ENCODE results near the gene SLC35G2.

DNA sequence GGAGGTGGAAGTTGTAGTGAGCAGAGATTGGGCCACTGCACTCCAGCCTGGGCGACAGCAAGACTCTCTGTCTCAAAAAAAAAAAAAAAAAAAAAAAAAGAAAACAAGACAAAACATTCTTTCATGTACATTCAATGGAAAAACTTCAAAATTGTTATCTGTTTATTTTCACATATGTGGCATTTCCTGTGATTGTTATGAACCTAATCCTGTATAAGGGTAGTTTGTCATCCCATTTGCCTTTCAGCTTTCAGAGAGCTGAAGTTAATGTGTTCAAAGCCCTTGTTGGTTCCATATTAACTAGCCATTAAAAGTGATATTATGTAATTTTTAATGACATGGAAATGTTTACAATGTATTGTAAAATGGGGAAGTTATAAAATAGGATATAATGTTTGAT is 25.8 kb downstream of the SLC35G2 start:
- TF ChIP-seq CTCF (IDR thresholded peaks at IDR 0.05) (no peak), POLR2A (IDR thresholded peaks at IDR 0.05) (no peak)

Data from Peyer's patch (tissue), 4 donors.